HG02885 (cell line): Measurements from ENCODE around the gene SBF2.
"Not testable (repeated sequence)": the region's sequence is repeated elsewhere in the genome, so short reads cannot be mapped to it uniquely, and the experiment has no call there.

Experiments
- ATAC-seq: cut with Tn5 transposase; IDR thresholded peaks from one replicate; pipeline ENCODE4 v1.9.1; 2021; ENCODE audit warnings: mild to moderate bottlenecking; ENCODE audit not compliant: unreplicated experiment, poor library complexity

SBF2 gene

DNA sequence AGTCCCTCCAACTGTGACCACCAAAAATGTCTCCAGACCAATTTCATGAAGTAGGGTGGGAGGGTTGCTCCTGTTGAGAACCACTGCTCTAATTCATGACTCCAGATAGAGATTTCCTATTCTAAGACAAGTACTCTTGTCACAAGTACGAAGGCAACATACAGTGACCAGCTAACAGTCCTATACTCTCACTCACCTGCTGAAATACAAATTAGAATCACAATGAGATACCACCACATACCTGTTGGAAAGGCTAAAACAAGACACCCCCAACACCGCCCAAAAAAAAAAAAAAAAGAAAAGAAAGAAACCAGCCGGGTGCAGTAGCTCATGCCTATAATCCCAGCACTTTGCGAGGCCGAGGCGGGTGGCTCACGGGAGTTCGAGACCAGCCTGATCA is 319.6 kb downstream of the SBF2 start:
- ATAC-seq, result no peak

DNA sequence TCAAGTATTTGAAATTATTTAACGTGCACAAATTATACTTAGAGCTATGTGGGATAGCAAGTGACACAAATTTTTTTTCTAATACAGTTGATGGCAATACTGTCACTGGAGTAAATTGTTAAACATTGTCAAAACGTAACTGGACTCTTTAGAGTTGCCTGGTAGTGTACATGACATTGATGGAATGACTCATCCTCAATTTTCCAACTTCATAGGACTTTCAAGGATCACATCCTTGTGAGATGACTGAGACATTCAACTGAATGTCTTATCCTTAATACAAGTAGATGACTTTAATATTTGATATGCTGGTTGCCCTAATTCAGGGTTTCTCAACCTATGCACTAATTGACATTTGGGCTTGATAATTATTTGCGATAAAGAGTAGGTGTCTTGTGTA is 320.1 kb downstream of the SBF2 start:
- no peak for ATAC-seq

DNA sequence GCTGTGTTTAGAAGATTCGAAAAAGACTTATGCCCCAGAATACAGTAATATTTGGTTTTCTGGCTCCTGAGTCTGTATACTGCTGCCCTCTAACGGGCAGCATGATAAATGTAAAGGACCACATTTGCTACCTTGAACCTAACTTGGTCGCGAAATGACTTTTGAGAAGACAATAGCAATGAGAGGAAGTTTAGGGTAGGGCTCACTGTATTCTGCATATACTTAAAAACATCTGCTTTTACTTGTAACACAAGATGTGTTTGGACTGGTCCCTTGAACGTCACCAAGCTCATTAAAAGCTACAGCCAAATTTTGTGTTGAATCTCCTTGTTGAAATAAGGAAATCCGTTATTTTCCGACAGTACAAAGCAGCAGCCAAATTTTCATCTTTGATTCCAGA is 321.0 kb downstream of the SBF2 start:
- peak; percentile 57 for ATAC-seq

DNA sequence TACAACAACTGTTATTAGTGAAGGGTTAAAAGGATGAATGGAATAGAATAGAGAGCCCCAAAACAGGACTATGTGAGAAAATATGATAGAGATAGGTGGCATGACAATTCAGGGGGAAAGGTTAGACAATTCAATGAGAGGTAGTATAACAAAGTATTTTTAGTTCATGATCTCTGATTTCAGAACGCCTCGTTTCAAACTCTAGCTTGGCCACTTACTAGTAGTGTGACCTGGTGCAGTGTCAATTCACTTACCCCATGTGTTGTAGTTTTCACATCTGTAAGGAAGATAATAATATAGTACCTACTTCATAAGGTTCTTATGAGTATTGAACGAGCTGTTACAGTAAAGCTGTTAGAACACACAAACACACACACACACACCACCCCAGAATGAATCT is 322.1 kb downstream of the SBF2 start:
- ATAC-seq, result no peak

DNA sequence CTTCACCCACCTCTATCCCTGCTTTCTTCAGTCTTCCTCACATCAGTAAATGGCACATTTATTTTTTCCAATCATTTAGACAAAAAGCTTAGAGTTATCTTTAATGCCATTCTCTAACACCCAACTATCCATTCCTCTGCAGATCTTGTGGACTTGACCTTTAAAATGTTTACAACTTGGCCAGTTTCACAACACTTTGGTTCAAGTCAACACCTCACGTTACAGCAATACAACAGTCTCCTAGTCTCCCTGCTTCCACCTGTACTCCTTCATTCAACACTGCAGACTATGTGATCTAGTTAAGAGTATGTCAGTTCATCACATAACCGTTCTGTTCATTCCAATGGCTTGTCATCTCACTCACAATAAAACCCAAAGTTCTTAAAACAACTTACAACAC is 325.0 kb downstream of the SBF2 start:
- ATAC-seq, result no peak

DNA sequence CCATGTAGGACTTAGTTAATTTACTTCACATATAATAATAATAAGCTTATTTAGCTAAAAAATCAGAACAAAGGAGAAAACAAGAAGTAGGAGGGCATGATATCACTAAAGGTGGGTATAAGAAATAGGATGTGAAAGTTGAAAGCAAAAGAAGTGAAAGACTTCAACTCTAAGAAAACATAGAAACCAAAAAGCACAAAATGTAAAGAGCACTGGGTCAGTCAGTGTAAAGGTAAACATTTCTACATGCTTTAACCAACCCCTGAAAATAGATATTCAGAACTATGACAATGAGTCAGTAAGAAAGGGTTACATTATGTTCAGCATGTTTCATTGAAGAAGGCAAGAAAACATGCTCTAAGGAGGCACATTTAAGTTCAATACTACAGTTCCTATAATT is 331.3 kb downstream of the SBF2 start:
- ATAC-seq, result peak; percentile 97

DNA sequence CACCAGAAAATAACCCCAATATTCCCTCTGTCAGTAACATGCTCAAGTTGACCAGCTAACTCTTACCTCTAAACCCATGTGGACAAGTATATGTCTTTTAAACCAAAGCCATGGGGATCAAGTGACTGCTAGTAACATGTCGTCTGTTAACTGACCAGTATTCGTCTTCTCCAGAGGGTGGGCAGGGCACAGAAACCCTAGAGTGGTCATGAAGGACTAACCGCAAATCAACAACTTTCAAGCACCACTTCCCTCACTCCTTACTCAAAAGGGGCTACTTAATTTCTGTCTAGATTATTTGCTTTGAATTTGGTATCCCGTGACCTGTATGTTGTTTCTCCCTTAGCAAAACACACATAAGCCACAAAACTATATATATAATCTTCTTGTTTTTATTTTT is 336.9 kb downstream of the SBF2 start:
- ATAC-seq, result no peak

DNA sequence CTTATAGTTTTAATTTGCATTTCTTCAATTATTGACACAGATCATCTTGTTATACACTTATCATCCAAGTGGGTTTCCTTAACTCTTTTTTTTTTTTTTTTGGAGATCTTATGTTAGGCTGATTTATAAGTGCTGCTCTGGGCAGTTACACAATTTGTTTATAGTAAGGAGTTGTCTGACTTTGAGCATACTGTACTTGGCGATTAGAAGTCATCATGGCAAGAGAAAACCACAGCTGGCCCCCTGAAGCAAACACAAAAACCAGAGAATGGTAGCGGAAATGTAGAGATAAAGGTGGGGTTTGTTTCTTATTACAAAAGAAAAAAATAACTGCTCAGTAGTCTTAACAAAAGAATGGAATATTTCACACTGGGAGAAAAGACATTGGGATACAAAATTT is 337.5 kb downstream of the SBF2 start:
- no peak for ATAC-seq

DNA sequence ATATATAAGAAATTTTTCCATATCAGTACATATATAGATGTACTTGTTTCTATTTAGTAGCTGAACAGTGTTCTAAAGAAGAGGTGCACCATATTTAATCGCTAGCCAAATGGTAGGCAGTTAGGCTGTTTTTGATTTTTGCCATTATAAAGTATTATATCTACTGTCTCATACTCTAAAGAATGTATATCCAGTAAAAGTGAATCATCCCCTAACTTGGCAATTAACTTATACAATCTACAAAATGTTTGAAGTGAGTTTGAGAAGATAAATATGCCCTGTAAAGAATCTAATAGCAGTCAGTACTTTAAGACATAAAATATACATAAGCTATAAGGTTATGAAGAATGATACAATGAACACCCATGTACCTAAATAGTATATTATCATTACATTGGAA is 338.6 kb downstream of the SBF2 start:
- no peak for ATAC-seq

DNA sequence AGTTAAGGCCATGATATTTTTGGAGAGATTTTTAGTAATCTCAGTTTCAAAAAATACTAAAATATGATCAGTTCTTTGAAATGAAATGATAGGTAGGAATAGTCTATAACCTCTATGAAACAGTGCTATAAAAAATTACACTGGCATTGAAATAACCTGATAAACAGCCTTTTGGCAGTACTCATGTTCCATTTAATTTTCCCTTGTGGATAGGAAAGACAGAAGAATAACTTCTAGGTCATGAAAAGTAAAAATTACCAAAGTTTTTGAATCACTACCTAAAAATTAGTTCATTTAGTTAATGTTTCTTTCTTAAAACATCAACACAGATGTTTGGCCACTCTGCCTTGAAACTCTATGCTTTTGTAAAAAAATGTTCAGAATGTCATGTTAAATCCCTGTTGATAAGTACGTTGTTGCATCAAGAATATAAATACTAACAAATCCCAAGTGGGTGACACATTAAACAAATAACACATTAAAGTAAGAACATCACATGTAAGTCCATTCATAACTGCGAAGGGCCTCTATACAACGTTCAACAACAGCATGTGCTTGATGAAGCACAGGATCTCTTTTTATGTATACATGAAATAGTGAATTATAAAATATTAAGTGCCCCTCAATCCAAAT is 339.9 kb downstream of the SBF2 start:
- no peak for ATAC-seq

DNA sequence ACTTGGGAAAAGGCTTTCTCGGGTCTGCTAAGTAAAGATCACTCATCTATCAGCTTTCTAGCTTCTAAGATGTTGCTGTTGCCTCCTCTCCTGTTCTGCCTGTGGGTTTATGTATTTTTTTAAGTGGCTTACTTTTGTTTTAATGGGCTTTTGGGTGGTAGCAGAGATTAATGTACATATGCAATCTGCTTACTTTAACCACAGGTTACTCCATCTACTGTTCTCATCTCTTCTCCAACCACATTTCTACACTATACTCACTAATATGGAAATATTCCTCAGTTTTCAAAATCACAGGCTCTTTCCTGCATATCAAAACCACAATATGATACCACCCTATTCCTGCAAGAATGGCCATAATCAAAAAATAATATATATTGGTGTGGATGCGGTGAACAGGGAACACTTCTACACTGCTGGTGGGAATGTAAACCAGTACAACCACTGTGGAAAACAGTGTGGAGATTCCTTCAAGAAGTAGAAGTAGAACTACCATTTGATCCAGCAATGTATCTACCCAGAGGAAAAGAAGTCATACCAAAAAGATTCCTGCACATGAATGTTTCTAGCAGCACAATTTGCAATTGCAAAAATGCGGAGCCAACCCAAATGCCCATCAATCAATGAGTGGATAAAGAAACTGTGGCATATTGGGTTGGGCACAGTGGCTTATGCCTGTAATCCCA is 341.4 kb downstream of the SBF2 start:
- no peak for ATAC-seq

DNA sequence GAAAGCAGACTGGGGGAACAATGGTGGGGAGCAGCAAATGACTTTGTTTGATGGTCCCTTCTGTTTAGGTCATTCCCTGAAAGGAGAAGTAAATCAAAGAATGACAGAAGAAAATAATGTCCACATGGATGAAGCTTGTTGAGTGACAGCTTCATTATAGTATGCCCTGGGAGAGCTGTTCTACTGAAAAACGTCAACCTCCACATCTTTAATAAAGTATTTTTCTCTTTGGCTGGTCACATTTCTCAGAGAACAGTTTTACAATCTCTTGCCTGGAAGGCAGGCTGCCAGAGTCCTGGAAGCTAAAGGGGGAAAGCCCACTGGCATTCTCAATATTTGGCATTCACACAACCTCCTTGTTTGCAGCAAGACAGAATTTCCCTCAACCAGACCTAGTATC is 342.2 kb downstream of the SBF2 start:
- ATAC-seq, result no peak

DNA sequence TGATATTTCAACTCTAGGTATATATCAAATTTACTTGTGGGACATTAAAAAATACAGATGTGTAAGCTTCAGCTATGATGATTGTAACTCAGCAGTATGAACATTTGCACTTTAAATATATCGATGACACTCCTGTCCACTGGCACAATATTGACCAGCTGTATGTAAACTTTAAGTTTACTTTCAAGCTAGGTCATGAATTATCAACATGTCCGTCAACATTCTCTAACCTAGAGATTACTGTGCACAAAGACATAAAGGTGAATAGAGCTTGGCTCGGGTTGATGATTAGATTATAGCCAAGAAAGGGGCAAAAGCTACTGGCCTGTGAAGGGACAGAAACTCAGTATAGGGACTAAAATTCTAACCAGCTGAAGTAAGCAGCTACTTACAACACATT is 343.6 kb downstream of the SBF2 start:
- no peak for ATAC-seq

DNA sequence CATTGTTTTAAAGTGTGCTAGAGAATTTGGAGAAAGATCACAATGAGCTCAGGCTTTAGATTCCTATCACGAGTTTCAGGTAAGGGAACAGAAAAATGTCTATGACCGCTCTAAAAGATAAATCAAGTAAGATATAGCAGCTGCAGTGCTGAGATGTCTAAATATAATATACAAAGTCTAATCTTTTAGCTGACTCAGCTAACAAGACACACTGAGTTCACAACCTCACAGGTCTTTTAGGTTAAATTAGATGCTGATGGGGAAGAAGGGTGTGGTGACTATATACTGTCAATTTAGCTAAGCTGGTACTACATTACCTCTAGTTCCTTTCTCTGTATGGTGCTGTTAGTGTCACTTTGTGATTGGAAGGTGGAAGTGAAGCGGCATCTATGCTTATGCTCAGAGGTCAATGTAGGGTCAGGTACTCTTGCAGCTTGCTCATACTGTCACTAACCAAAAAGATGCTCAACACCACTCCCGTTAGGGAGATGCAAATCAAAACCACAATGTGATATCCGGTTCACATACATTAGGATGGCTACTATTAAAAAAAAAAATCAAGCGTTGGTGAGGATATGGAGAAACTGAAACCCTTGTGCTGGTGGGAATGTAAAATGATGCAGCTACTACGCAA is 346.7 kb downstream of the SBF2 start:
- peak; percentile 71 for ATAC-seq

DNA sequence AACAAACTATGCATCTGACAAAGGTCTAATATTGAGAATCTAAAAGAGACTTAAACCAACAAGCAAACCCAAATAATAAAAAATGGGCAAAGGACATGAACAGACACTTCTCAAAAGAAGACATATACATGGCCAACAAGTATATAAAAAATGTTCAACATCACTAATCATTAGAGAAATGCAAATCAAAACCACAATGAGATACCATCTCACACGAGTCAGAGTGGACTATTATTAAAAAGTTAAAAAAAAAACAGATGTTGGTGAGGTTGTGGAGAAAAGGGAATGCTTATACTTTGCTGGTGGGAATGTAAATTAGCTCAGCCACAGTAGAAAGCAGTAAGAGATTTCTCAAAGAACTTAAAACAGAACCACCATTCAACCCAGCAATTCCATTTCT is 348.3 kb downstream of the SBF2 start:
- ATAC-seq, result not testable (repeated sequence)

DNA sequence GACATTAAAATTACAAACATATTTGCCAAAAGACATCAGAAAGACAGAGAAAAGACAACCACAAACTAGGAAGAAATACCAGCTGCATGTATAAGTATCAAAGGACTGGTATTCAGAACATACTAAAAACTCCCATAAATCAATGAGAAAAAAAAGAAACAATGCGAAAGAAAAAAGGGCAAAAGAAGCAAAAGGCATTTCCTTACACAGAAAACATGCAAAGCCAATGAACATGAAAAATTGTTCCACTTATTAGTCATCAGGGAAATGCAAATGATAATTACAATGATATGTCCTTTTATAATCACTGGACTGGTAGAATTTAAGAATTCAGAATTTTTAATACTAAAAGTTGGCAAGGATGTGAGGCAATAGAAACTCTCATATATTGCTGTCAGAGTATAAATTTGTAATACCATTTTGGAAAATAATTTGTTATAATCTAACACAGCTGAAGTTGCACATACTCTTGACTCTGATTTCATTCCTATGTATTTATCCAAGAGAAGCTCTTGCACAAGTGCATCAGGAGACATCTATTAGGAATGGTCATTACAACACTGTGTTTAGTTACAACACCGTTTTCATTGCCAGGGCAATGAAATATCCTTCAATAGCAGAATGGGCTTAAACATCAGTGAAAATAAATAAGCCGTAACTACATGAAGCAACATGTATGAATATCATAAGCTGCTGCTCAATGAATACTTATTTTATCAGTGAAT is 350.5 kb downstream of the SBF2 start:
- ATAC-seq, result no peak

DNA sequence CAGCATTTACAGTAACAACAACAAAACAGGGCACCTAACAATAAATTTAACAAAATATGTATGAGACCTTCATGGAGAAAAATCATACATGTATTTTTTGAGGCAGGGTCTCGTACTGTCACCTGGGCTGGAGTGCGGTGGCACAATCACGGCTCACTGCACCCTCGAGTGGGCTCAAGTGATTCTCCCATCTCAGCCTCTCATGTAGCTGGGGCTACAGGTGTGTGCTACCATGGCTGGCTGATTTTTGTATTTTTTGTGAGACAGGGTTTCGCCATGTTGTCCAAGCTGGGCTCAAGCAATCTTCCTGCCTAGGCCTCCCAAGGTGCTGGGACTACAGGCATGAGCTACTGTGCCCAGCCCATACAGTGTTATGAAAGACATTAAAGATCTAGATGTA is 352.0 kb downstream of the SBF2 start:
- ATAC-seq, result no peak

DNA sequence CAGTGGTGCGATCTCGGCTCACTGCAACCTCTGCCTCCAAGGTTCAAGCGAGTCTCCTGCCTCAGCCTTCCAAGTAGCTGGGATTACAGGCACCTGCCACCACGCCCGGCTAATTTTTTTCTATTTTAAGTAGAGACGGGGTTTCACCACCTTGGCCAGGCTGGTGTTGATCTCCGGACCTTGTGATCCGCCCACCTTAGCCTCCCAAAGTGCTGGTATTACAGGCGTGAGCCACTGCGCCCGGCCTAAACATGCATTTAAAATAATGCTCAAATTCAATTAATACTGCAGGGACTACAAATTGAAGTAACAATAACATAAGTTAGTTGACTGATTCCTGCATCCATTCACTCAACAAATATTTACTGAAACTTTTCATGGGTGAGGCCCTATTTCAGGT is 354.9 kb downstream of the SBF2 start:
- not testable (repeated sequence) for ATAC-seq

DNA sequence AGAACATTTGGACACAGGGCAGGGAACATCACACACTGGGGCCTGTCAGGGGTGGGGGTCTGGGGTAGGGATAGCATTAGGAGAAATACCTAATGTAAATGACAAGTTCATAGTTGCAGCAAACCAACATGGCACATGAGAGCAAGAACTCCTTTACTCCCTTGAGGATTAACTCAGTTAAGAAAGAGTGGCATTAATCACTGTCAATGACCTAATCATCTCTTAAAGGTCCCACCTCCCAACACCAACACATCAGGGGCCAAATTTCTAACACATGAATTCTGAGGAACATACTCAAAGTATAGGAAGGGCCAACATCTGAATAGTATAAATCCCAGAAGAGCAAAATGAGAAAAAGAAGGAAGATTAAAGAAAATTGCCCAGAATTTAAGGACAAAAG is 357.3 kb downstream of the SBF2 start:
- no peak for ATAC-seq

DNA sequence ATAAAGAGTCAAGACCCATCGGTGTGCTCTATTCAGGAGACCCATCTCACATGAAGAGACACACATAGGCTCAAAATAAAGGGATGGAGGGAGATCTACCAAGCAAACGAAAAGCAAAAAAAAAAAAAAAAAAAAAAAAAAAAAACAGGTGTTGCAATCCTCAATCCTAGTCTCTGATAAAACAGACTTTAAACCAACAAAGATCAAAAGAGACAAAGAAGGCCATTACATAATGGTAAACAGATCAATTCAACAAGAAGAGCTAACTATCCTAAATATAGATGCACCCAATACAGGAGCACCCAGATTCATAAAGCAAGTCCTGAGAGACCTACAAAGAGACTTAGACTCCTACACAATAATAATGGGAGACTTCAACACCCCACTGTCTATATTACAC is 361.2 kb downstream of the SBF2 start:
- not testable (repeated sequence) for ATAC-seq
